Karpas-422 (cell line): ENCODE data around the gene TUBA4B. TPM values are rescaled to one million over a fixed set of nuclear protein-coding genes. Genes with fewer than 3 reads are reported as not detected.
A peak's percentile ranks its signal among the peaks of the same experiment; 100 is the strongest.

Experiments
- DNase-seq: peaks from one replicate; pipeline ENCODE4 v3.0.0-alpha.2; 2015
- H2AFZ ChIP-seq: fragments of 200-600 bp; sonication (generic); 2 replicates; pipeline ENCODE4 v1.6.1; 2014; ENCODE audit warnings: antibody characterized with exemption, low read length, mixed read lengths
- H3K27ac ChIP-seq: fragments of 200-600 bp; sonication (generic); 2 replicates; pipeline ENCODE4 v1.5.1; 2014; ENCODE audit warnings: mild to moderate bottlenecking, low read length, moderate library complexity
- H3K27me3 ChIP-seq: fragments of 200-600 bp; sonication (generic); 2 replicates; pipeline ENCODE4 v1.6.1; 2014; ENCODE audit warnings: low read length, mixed read lengths
- H3K36me3 ChIP-seq: fragments of 200-600 bp; sonication (generic); 2 replicates; pipeline ENCODE4 v1.6.1; 2014; ENCODE audit warnings: low read length, mixed read lengths; ENCODE audit not compliant: insufficient read depth
- H3K4me1 ChIP-seq: fragments of 200-600 bp; sonication (generic); 2 replicates; pipeline ENCODE4 v1.6.1; 2014; ENCODE audit warnings: mild to moderate bottlenecking, low read length, mixed read lengths
- H3K4me2 ChIP-seq: fragments of 200-600 bp; sonication (generic); 2 replicates; pipeline ENCODE4 v1.6.1; 2014; ENCODE audit warnings: low read length, low read depth, mild to moderate bottlenecking; ENCODE audit not compliant: poor library complexity, severe bottlenecking
- H3K4me3 ChIP-seq: fragments of 200-600 bp; sonication (generic); 2 replicates; pipeline ENCODE4 v1.5.1; 2014; ENCODE audit warnings: mild to moderate bottlenecking, antibody characterized with exemption, low read length, mixed read lengths
- H3K79me2 ChIP-seq: fragments of 200-600 bp; sonication (generic); 2 replicates; pipeline ENCODE4 v1.6.1; 2014; ENCODE audit warnings: mild to moderate bottlenecking, low read length, mixed read lengths
- H3K9ac ChIP-seq: fragments of 200-600 bp; sonication (generic); 2 replicates; pipeline ENCODE4 v1.6.0; 2014; ENCODE audit warnings: low read length
- H3K9me2 ChIP-seq: fragments of 200-600 bp; sonication (generic), shearing (Covaris generic); replicated peaks from 2 replicates; pipeline ENCODE4 v1.6.0; 2014; ENCODE audit warnings: mild to moderate bottlenecking, low read length, moderate library complexity; ENCODE audit not compliant: insufficient read depth
- H3K9me3 ChIP-seq: fragments of 300-700, 200-600 bp; sonication (generic); 2 replicates; pipeline ENCODE4 v1.6.1; 2014; ENCODE audit warnings: low read length, mixed read lengths
- H4K20me1 ChIP-seq: fragments of 200-600 bp; sonication (generic); 2 replicates; pipeline ENCODE4 v1.6.1; 2014; ENCODE audit warnings: mild to moderate bottlenecking, antibody characterized with exemption, low read length, low read depth; ENCODE audit not compliant: insufficient read depth
- total RNA-seq: library from RNA; depleted of rRNA; stranded (reverse); fragments of >200 nt; shearing (Covaris generic); gene quantifications from 2 replicates; pipeline ENCODE4 v1.2.3, GENCODE V29; 2014; ENCODE audit warnings: low replicate concordance; rRNA removed

The TUBA4B gene
- not detected in 2 replicates for total RNA-seq

GRCh38 chr2:219252900-219253752 is at the start of gene TUBA4B:
TSS of gene TUBA4B (plus strand) at chr2:219253243. CDS start at chr2:219253408, 165 bp downstream.
- H2AFZ ChIP-seq, result peak within 1 kb of the TSS; percentile 47; the same call in 1 of the 2 replicates

GRCh38 chr2:219204425-219205164 is 48.4 kb upstream of the TUBA4B start:
- Histone ChIP-seq H3K79me2 (no peaks in the 10 kb centered on the region), H3K9me3 (peaks cover 6% of the 10 kb centered on the region)

More at GRCh38 chr2:219252900-219253752, at the start of gene TUBA4B:
- H4K20me1 ChIP-seq, result peaks cover 23% of the 10 kb centered on the region; the same call in 1 of the 2 replicates
- peaks cover 59% of the 10 kb centered on the region for H3K4me1 ChIP-seq
- H3K36me3 ChIP-seq, result no peaks in the 10 kb centered on the region; the same call in 1 of the 2 replicates
- peak within 1 kb of the TSS; percentile 88 for H3K4me2 ChIP-seq
- DNase-seq, result peak; percentile 83
- peak within 1 kb of the TSS; percentile 83 for H3K9ac ChIP-seq
- no peaks in the 10 kb centered on the region for H3K9me2 ChIP-seq
- peak within 1 kb of the TSS; percentile 71 for H3K27ac ChIP-seq
- peak within 1 kb of the TSS; percentile 92 for H3K4me3 ChIP-seq
- H3K9me3 ChIP-seq, result no peaks in the 10 kb centered on the region
- peaks cover 30% of the 10 kb centered on the region for H3K79me2 ChIP-seq
- H3K27me3 ChIP-seq, result no peaks in the 10 kb centered on the region

GRCh38 chr2:219205165-219205538 is 47.9 kb upstream of the TUBA4B start:
- peaks cover 16% of the 10 kb centered on the region for H3K4me1 ChIP-seq
- no peak overlapping the region for H3K9ac ChIP-seq
- H3K9me2 ChIP-seq, result no peaks in the 10 kb centered on the region
- H3K36me3 ChIP-seq, result peaks cover 9% of the 10 kb centered on the region
- no peaks in the 10 kb centered on the region for H3K27me3 ChIP-seq
- no peak overlapping the region for H3K4me2 ChIP-seq
- no peak overlapping the region for H2AFZ ChIP-seq
- H4K20me1 ChIP-seq, result no peaks in the 10 kb centered on the region
- no peak overlapping the region for H3K27ac ChIP-seq
- H3K9me3 ChIP-seq, result peaks cover 6% of the 10 kb centered on the region
- H3K4me3 ChIP-seq, result no peak overlapping the region
- peak; percentile 30 for DNase-seq
- H3K79me2 ChIP-seq, result no peaks in the 10 kb centered on the region

More at GRCh38 chr2:219204425-219205164, 48.4 kb upstream of the TUBA4B start:
- Histone ChIP-seq H3K9ac (no peak overlapping the region), H3K27ac (no peak overlapping the region), H3K4me1 (peaks cover 16% of the 10 kb centered on the region), H3K4me2 (no peak overlapping the region), H3K4me3 (no peak overlapping the region), H2AFZ (no peak overlapping the region), H3K27me3 (no peaks in the 10 kb centered on the region), H4K20me1 (no peaks in the 10 kb centered on the region), H3K9me2 (no peaks in the 10 kb centered on the region), H3K36me3 (peaks cover 9% of the 10 kb centered on the region)
- peak; percentile 44 for DNase-seq

- H3K9ac ChIP-seq, result peak overlapping the region; percentile 86
- H2AFZ ChIP-seq, result peak overlapping the region; percentile 80
- no peak for DNase-seq
Measured at GRCh38 chr2:219205981-219206327, 47.1 kb upstream of the TUBA4B start.

GRCh38 chr2:219206328-219207133 is 46.5 kb upstream of the TUBA4B start, which contains the start of gene ZFAND2B:
TSS of gene ZFAND2B (plus strand) at chr2:219206782. CDS start at chr2:219206988, 206 bp downstream.
- Histone ChIP-seq H3K36me3 (peaks cover 9% of the 10 kb centered on the region), H3K79me2 (no peaks in the 10 kb centered on the region), H3K27me3 (no peaks in the 10 kb centered on the region), H3K4me2 (peak within 1 kb of the TSS; percentile 85), H4K20me1 (no peaks in the 10 kb centered on the region), H3K9me3 (peaks cover 6% of the 10 kb centered on the region), H3K9ac (peak within 1 kb of the TSS; percentile 86), H2AFZ (peak within 1 kb of the TSS; percentile 80), H3K4me1 (peaks cover 16% of the 10 kb centered on the region), H3K9me2 (no peaks in the 10 kb centered on the region), H3K27ac (peak within 1 kb of the TSS; percentile 68), H3K4me3 (peak within 1 kb of the TSS; percentile 76)
- DNase-seq, result peak; percentile 98

More at GRCh38 chr2:219205981-219206327, 47.1 kb upstream of the TUBA4B start:
- H3K4me3 ChIP-seq, result peak overlapping the region; percentile 76
- peaks cover 9% of the 10 kb centered on the region for H3K36me3 ChIP-seq
- H3K27me3 ChIP-seq, result no peaks in the 10 kb centered on the region
- H3K79me2 ChIP-seq, result no peaks in the 10 kb centered on the region
- peaks cover 16% of the 10 kb centered on the region for H3K4me1 ChIP-seq
- H3K27ac ChIP-seq, result peak overlapping the region; percentile 68
- peak overlapping the region; percentile 85 for H3K4me2 ChIP-seq
- no peaks in the 10 kb centered on the region for H4K20me1 ChIP-seq
- H3K9me3 ChIP-seq, result peaks cover 6% of the 10 kb centered on the region
- H3K9me2 ChIP-seq, result no peaks in the 10 kb centered on the region

GRCh38 chr2:219207134-219207883 is 45.7 kb upstream of the TUBA4B start:
- H3K27me3 ChIP-seq, result no peaks in the 10 kb centered on the region
- no peak overlapping the region for H2AFZ ChIP-seq
- H4K20me1 ChIP-seq, result no peaks in the 10 kb centered on the region
- peaks cover 6% of the 10 kb centered on the region for H3K9me3 ChIP-seq
- peak overlapping the region; percentile 86 for H3K9ac ChIP-seq
- DNase-seq, result peak; percentile 41
- H3K9me2 ChIP-seq, result no peaks in the 10 kb centered on the region
- peaks cover 16% of the 10 kb centered on the region for H3K4me1 ChIP-seq
- peak overlapping the region; percentile 76 for H3K4me3 ChIP-seq
- peak overlapping the region; percentile 85 for H3K4me2 ChIP-seq
- peaks cover 9% of the 10 kb centered on the region for H3K36me3 ChIP-seq
- H3K79me2 ChIP-seq, result no peaks in the 10 kb centered on the region
- H3K27ac ChIP-seq, result peak overlapping the region; percentile 68; the same call in 1 of the 2 replicates
